Measurements from ENCODE around the gene TBX21.

Gene TBX21

GRCh38 chr17:47705536-47706530 lies 27.2 kb upstream of the TBX21 start:
- no peak for TF ChIP-seq CTCF (IDR thresholded peaks at IDR 0.05; ENCODE audit: low read depth, low read length)
- H3K27me3 ChIP-seq (ENCODE audit: insufficient read depth, low read depth, severe bottlenecking) = no peaks in the 10 kb centered on the region
- H3K9me3 ChIP-seq (ENCODE audit: severe bottlenecking) = no peaks in the 10 kb centered on the region
- no peak overlapping the region for H3K4me3 ChIP-seq (ENCODE audit: low read depth, low read length)
- no peak for DNase-seq
- H3K36me3 ChIP-seq = peaks cover 22% of the 10 kb centered on the region
- H3K27ac ChIP-seq = peak overlapping the region; percentile 67; the same call in 1 of the 2 replicates

- peaks cover 25% of the 10 kb centered on the region for H3K36me3 ChIP-seq
- peak overlapping the region; percentile 67 for H3K27ac ChIP-seq
- no peaks in the 10 kb centered on the region for H3K27me3 ChIP-seq (ENCODE audit: insufficient read depth, low read depth, severe bottlenecking)
- no peak for DNase-seq
- no peak for TF ChIP-seq CTCF (IDR thresholded peaks at IDR 0.05; ENCODE audit: low read depth, low read length)
- no peaks in the 10 kb centered on the region for H3K9me3 ChIP-seq (ENCODE audit: severe bottlenecking)
- H3K4me3 ChIP-seq (ENCODE audit: low read depth, low read length) = no peak overlapping the region
These were observed 25.8 kb upstream of the TBX21 start for GRCh38 chr17:47707056-47707804.

GRCh38 chr17:47707884-47708283 lies 25.2 kb upstream of the TBX21 start:
- Histone ChIP-seq H3K36me3 (peaks cover 25% of the 10 kb centered on the region), H3K9me3 (ENCODE audit: severe bottlenecking) (no peaks in the 10 kb centered on the region), H3K27ac (no peak overlapping the region), H3K27me3 (ENCODE audit: insufficient read depth, low read depth, severe bottlenecking) (no peaks in the 10 kb centered on the region), H3K4me3 (ENCODE audit: low read depth, low read length) (no peak overlapping the region)
- TF ChIP-seq CTCF (IDR thresholded peaks at IDR 0.05; ENCODE audit: low read depth, low read length) = no peak
- DNase-seq = no peak

GRCh38 chr17:47708312-47708863 lies 24.6 kb upstream of the TBX21 start:
- Histone ChIP-seq H3K9me3 (ENCODE audit: severe bottlenecking) (no peaks in the 10 kb centered on the region), H3K27me3 (ENCODE audit: insufficient read depth, low read depth, severe bottlenecking) (no peaks in the 10 kb centered on the region), H3K27ac (no peak overlapping the region), H3K36me3 (peaks cover 25% of the 10 kb centered on the region), H3K4me3 (ENCODE audit: low read depth, low read length) (no peak overlapping the region)
- DNase-seq = no peak
- TF ChIP-seq CTCF (IDR thresholded peaks at IDR 0.05; ENCODE audit: low read depth, low read length) = no peak

- no peaks in the 10 kb centered on the region for H3K9me3 ChIP-seq (ENCODE audit: severe bottlenecking)
- H3K4me3 ChIP-seq (ENCODE audit: low read depth, low read length) = no peak overlapping the region
- H3K27ac ChIP-seq = no peak overlapping the region
- no peak for DNase-seq
- no peak for TF ChIP-seq CTCF (IDR thresholded peaks at IDR 0.05; ENCODE audit: low read depth, low read length)
- H3K36me3 ChIP-seq = peaks cover 22% of the 10 kb centered on the region
- H3K27me3 ChIP-seq (ENCODE audit: insufficient read depth, low read depth, severe bottlenecking) = no peaks in the 10 kb centered on the region
These were observed 24.0 kb upstream of the TBX21 start for GRCh38 chr17:47708864-47709541.

Data from WERI-Rb-1 (cell line).